NCI-H526 treated with DMSO at 0.1 percent for 48 hours (cell line): ENCODE results near the gene MAP4K2.

Experiments used
- DNase-seq: peaks from one replicate; lab custom pipeline; 2025; lab: John Stamatoyannopoulos, UW

The MAP4K2 gene

GRCh38 chr11:64767344-64768299, 35.4 kb downstream of the MAP4K2 start:
- DNase-seq: peak; percentile 40

DNA sequence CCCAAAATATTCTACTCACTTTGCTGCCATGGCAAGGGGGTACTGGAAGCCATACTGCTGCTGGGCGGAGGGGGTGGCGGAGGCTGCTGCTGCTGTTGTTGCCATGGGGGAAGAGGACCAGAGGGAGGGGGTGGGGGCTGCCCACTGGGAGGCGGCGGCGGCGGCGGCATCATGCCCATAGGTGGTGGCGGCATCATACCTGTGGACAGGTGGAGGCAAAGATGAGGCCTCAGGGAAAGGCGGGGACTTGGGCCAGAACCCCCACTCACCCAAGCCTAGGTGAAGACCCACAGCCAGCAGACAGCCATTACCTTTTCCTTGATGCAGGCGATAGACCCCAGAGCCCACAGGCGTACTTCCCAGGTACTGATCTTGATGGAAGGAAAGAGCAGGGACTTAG, 36.1 kb downstream of the MAP4K2 start:
- DNase-seq: no peak

DNA sequence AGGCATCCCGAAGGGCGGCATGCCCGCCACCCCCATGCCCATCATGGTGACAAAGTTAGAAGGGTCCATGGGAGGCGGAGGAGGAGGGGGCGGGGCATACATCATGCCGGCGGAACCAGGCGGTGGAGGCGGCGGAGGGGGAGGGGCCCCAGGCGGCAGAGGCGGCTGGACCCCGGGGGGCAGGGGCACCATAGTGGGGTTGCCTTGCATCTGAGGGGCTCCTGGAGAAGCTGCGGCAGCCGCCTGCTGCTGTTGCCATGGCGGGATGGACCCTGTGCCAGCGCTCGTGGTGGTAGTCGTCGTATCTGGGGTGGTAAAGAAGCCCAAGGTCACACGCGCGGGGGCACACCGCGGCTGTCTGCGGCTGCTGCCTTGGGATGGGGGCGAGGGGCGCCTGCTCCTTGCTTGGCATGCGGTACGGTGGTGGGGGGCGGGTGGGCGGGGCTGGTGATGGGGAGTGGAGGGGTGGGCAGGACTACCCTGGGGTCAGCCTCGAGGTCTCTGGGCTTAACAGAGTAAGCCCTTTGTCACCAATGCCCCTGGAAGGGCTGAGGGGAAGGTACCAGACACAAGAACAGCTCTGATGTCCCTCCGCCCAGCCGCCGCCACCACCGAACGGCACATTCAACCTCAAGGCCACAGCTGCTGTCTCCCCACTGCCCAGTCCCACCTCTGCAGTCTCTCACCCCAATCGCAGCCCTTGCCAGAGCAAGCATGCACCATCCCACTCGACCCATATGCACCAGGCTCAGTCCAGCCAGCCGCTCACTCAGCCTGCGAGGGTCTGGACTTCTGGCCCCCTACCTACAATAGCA, 37.0 kb downstream of the MAP4K2 start:
- DNase-seq: no peak

GRCh38 chr11:64765291-64765850, 37.6 kb downstream of the MAP4K2 start:
- no peak for DNase-seq

- no peak for DNase-seq
Measured at GRCh38 chr11:64764753-64765152, 38.3 kb downstream of the MAP4K2 start.

DNA sequence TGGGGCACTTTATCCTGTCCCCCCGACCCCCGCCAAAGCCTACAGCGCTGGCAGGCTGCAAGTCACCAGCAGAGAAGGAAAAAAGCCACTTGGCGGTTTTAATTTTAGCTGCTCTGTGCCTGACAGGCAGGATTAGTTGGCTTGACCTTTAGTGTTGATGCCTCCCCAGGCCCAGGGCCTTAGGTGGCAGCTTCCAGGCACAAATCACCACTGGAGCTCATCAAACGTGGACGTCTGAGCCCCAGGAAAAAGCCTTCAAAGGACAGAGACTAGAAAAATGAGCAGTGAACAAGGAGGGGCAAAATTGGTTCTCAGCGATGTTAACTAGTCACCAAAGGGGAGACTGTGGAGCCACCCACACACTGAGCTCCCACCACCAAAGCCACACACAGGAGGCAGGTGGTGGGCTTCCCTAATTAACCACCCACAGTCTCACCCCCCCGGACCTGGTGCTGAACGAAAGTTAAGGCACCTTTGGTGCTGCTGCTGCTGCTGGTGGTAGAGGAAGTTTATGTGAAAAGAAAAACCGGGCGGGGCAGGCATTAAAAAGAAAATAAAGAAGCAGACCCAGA, 38.9 kb downstream of the MAP4K2 start:
- DNase-seq: no peak

DNA sequence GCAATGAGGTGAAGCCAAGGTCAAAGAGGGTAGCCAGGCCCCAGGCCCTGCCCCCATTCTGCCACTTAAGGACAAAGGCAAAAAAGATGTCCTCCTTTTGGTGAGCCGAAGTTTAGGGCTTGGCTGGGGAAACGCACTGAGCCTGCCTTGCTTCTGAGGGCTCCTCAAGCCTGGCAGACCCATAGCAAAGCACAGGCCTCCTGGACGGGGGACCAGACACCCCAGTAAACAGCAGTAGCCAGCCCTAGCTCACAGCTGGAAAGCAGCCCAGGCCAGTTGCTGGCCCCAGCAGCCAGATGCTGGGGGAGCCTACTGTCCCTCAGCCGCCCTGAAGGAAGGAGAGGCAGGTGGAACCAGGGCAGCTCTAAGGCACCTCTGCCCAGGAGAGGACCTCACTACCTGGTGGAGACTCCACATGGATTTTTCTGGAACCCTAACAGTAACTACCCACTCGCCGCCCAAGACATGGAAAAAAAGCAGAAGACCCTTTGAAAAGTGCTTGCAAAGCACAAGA, 39.4 kb downstream of the MAP4K2 start:
- no peak for DNase-seq

DNA sequence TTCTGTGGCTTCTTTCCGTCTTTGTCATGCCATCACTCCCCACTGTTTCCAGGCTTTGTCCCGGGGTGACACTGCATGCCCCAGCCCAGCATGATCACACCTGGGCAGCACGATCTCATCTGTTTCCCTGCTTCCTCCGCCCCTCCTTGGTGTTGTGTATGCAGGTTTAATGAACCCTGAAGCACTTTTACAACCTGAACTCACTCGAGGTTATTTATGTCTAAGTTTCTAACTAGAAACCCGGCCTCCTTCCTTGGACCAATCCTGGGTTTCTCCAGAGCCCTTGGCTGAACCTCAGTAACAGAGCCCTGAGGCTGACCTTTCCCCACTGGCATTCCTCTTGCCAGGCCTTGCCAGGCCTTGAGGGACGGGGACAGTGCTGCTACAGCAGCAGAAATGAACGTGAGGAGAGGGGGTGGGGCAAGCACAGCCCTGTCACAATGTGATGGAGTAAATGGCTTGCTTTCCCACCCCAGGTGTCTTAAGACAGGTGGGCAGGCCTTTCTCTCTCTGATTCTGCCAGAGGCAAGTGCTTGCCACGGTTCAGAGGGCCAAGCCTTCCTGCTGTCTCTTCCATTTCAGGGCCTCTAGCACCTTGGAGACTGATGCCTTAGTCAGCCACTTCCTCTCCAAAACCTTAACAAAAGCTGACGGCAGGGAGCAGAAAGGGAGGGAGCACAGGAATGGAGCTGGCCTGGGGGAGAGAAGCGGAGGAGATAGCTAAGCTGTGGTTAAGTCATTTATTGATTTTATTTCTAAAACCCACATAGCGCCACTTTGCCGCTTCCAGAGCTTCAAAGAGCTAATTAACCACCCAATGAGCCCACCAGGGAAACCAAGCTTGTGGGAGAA, 40.1 kb downstream of the MAP4K2 start:
- DNase-seq: no peak

DNA sequence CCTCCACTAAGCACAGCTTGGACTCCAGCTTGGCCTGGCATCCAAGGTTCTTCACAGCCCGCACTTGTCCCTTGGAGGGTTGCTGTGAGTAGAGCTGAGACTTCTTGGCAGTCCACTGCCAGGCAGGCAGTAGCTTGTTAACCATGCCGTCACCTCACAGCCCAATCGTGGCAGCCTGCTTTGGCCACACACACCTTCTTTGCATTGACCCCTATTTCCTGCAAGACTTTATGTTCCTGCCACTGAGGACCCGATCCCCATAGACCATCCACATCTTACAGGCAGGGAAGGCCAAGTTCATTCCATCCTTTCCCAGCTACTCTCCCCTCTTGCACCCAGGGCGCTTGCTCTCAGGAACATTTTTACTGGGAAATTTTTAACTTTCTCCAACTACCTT, 40.7 kb downstream of the MAP4K2 start:
- no peak for DNase-seq

GRCh38 chr11:64760759-64761420, 42.1 kb downstream of the MAP4K2 start:
- DNase-seq: no peak

GRCh38 chr11:64759722-64760719, 43.0 kb downstream of the MAP4K2 start, which contains the start of gene PYGM:
Gene PYGM, minus strand, starts transcription at chr11:64759974. Its CDS starts 76 bp downstream, at chr11:64759898.
- no peak for DNase-seq

DNA sequence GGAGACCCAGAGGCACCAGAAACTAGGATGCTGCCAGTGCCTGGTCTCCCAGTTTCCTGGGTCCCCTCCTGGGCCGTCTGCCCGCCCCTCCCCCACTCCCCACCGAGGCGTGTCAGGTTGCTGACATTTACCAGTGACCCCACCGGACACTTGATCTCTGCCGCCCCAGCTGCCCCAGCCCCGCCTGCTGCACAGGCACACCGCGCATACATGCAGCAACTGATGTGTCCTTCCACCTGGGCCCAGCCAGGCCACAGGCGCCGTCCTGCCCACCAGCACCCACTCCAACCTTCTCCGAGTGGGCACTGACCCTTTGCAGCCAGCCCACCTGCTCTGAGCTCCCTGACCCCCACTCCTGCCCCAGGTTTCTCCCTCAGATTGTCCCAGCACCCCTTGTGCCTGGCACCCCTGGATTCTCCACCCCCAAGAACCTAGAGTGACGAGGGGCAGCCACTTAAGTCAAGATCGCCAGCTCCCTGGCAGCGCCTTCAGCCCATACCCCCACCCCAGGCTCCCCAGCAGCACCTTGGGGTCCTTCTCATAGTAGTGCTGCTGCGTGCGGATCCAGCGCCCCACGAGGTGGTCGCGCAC, 43.8 kb downstream of the MAP4K2 start:
- no peak for DNase-seq

DNA sequence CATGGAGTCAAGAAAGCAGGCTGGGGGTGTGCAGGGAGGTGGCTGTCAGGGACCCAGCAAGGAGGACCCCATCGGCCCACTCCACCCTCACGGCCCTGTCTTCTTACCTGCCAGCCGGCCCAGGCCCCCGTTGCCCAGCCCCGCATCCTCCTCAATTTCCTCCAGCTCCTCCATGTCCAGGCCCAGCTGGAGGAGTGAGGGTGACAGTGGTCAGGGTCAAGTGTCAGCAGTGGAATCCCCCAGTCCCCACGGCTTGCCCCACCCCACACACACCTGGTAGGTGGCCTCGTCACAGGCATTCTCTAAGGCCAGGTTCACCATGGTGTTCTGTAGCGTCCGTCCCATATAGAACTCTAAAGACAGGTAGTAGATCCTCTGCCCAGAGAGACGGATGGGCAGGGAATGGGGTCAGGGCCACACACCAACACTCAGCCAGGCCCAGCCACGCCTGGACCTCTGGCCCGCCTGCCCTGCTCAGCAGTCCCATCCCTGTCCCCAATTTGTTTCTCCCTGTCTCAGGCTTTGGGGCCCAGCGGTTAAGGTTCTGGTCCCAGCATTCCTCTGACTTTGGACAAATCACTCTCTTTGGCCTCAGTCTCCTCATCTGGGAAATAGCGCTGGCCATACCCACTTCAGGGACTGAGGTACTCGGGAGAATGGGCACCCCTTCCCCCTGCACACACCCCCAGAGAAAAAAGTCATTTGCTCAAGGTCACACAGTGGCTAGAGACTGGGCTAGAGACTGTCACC, 44.5 kb downstream of the MAP4K2 start:
- DNase-seq: no peak

GRCh38 chr11:64757549-64758329, 45.3 kb downstream of the MAP4K2 start:
- DNase-seq: no peak

DNA sequence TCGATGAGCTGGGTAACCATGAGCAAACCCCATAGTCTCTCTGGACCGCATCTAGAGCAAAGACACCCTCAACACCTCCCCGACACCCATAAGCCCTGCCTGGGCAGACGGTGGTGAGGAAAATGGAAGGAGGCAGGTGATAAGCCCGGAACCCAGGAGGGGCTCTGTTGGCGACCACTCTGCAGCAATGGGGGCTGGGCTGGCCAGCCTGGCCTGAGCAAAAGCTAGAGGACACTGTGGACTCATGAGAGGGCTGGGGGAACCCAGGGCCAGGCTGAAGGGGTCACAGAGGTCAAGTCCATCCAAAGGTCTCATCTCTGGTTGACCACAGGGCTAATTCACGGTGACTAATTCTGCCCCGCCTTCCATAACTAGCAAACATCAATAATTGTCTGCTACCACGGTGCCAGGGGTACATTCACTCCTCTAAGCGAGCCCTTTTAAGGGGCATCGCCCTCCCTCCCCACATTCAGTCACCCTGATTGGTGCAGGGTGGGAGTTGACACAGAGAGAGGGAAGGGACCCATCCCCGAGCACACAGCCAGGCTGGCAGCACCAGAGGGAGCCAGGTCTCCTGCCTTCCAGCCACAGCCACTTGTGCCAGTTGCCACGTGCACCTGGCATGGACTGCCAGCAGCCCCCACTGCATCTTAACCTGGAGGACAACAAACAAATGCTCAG, 47.2 kb downstream of the MAP4K2 start:
- DNase-seq: no peak

GRCh38 chr11:64754919-64755662, 47.9 kb downstream of the MAP4K2 start:
- no peak for DNase-seq
